GM12892 (cell line): ENCODE measurements around the gene MLF2.
"Not testable (repeated sequence)": the region's sequence is repeated elsewhere in the genome, so short reads cannot be mapped to it uniquely, and the experiment has no call there.

Experiments
- POLR2A ChIP-seq: IDR thresholded peaks from 2 replicates; pipeline ENCODE4 v1.6.1; 2011; ENCODE audit warnings: low read depth, low read length, control low read depth
- POLR2AphosphoS5 ChIP-seq: IDR thresholded peaks from 2 replicates; pipeline ENCODE4 v1.6.1; 2011; ENCODE audit warnings: low read depth, low read length, control low read depth

GRCh38 chr12:6743300-6743699 lies 9.6 kb downstream of the MLF2 start:
- not testable (repeated sequence) for TF ChIP-seq POLR2A, POLR2AphosphoS5
